Activated T-cell treated with anti-CD3 and anti-CD28 coated beads, Interleukin-2, amount 50 U/mL, for 1 hour (primary cell): ENCODE measurements around the gene SP6.
A peak's percentile ranks its signal among the peaks of the same experiment; 100 is the strongest.

Experiments used
- DNase-seq: peaks from one replicate; pipeline ENCODE4 v3.0.0-alpha.2; 2020

SP6 gene

GRCh38 chr17:47850692-47851573, at the start of gene SP6:
SP6 (minus strand) TSS chr17:47851163; CDS start chr17:47848429, 2,734 bp downstream.
- DNase-seq: peak; percentile 75

GRCh38 chr17:47899643-47900042, 48.7 kb upstream of the SP6 start:
- DNase-seq: no peak

GRCh38 chr17:47898241-47898640, 47.3 kb upstream of the SP6 start:
- no peak for DNase-seq

- DNase-seq: no peak
Measured at GRCh38 chr17:47897561-47897960, 46.6 kb upstream of the SP6 start.

- no peak for DNase-seq
Measured at GRCh38 chr17:47896672-47897490, 45.9 kb upstream of the SP6 start.

GRCh38 chr17:47895856-47896671, 45.1 kb upstream of the SP6 start, which contains the start of gene SP2:
SP2 (plus strand) TSS chr17:47896236; CDS start chr17:47896287, 51 bp downstream.
- DNase-seq: peak; percentile 99

GRCh38 chr17:47895347-47895855, 44.4 kb upstream of the SP6 start:
- DNase-seq: no peak

GRCh38 chr17:47894498-47895346, 43.8 kb upstream of the SP6 start:
- DNase-seq: no peak

- DNase-seq: no peak
Measured at GRCh38 chr17:47891545-47892088, 40.7 kb upstream of the SP6 start.

- DNase-seq: peak; percentile 92
Measured at GRCh38 chr17:47889734-47890529, 39.0 kb upstream of the SP6 start.

GRCh38 chr17:47888293-47888692, 37.3 kb upstream of the SP6 start:
- DNase-seq: no peak

- peak; percentile 26 for DNase-seq
Measured at GRCh38 chr17:47884905-47885730, 34.2 kb upstream of the SP6 start.

- DNase-seq: no peak
Measured at GRCh38 chr17:47884427-47884740, 33.4 kb upstream of the SP6 start.

- no peak for DNase-seq
Measured at GRCh38 chr17:47883589-47884426, 32.8 kb upstream of the SP6 start.

GRCh38 chr17:47882695-47883588, 32.0 kb upstream of the SP6 start:
- DNase-seq: no peak

- DNase-seq: no peak
Measured at GRCh38 chr17:47882247-47882646, 31.3 kb upstream of the SP6 start.

- no peak for DNase-seq
Measured at GRCh38 chr17:47879776-47880454, 29.0 kb upstream of the SP6 start.
